Measurements from ENCODE around the gene SLC6A19.

The SLC6A19 gene

GRCh38 chr5:1167728-1168709, 33.4 kb upstream of the SLC6A19 start:
- Histone ChIP-seq H3K4me3 (ENCODE audit: low read length) (peak overlapping the region; percentile 53), H3K9ac (ENCODE audit: low read length) (no peak overlapping the region), H3K27me3 (ENCODE audit: control insufficient read depth, insufficient read depth, low read length) (no peaks in the 10 kb centered on the region), H3K36me3 (ENCODE audit: control insufficient read depth, low read depth, low read length) (no peaks in the 10 kb centered on the region), H3K27ac (ENCODE audit: low read length) (no peak overlapping the region), H3K4me1 (ENCODE audit: control insufficient read depth, low read depth, low read length) (peaks cover 3% of the 10 kb centered on the region), H3K9me3 (ENCODE audit: control insufficient read depth, low read depth, low read length) (no peaks in the 10 kb centered on the region)

DNA sequence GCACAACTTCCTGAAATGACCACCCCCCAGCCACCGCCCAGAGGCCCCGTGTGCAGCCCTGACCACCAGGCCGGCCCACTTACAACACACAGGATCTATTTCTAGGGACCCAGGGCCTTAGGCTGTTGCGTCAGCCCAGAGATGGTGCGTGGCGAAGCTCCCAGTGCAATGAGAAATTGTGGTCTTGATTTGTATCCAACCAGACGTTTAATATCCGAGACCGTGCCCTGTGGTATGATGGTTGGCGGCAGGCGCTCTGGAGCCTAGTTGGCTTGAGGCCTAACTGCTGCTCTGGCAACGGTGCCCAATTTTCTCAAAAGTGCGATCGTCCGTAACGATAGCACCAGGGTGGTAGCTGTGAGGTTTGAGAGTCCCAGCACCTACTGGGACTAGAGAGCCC, 32.6 kb upstream of the SLC6A19 start:
- Histone ChIP-seq H3K9me3 (ENCODE audit: control insufficient read depth, low read depth, low read length) (no peaks in the 10 kb centered on the region), H3K4me1 (ENCODE audit: control insufficient read depth, low read depth, low read length) (peaks cover 3% of the 10 kb centered on the region), H3K27ac (ENCODE audit: low read length) (no peak overlapping the region), H3K36me3 (ENCODE audit: control insufficient read depth, low read depth, low read length) (no peaks in the 10 kb centered on the region), H3K27me3 (ENCODE audit: control insufficient read depth, insufficient read depth, low read length) (no peaks in the 10 kb centered on the region), H3K4me3 (ENCODE audit: low read length) (no peak overlapping the region), H3K9ac (ENCODE audit: low read length) (no peak overlapping the region)

GRCh38 chr5:1169211-1170115, 31.9 kb upstream of the SLC6A19 start:
- no peak overlapping the region for H3K9ac ChIP-seq (ENCODE audit: low read length)
- no peaks in the 10 kb centered on the region for H3K9me3 ChIP-seq (ENCODE audit: control insufficient read depth, low read depth, low read length)
- no peaks in the 10 kb centered on the region for H3K27me3 ChIP-seq (ENCODE audit: control insufficient read depth, insufficient read depth, low read length)
- H3K4me1 ChIP-seq (ENCODE audit: control insufficient read depth, low read depth, low read length), result peaks cover 3% of the 10 kb centered on the region
- no peak overlapping the region for H3K27ac ChIP-seq (ENCODE audit: low read length)
- H3K4me3 ChIP-seq (ENCODE audit: low read length), result no peak overlapping the region
- H3K36me3 ChIP-seq (ENCODE audit: control insufficient read depth, low read depth, low read length), result no peaks in the 10 kb centered on the region

- no peaks in the 10 kb centered on the region for H3K9me3 ChIP-seq (ENCODE audit: control insufficient read depth, low read depth, low read length)
- H3K27ac ChIP-seq (ENCODE audit: low read length), result no peak overlapping the region
- H3K27me3 ChIP-seq (ENCODE audit: control insufficient read depth, insufficient read depth, low read length), result no peaks in the 10 kb centered on the region
- H3K9ac ChIP-seq (ENCODE audit: low read length), result no peak overlapping the region
- H3K36me3 ChIP-seq (ENCODE audit: control insufficient read depth, low read depth, low read length), result no peaks in the 10 kb centered on the region
- H3K4me1 ChIP-seq (ENCODE audit: control insufficient read depth, low read depth, low read length), result peaks cover 3% of the 10 kb centered on the region
- no peak overlapping the region for H3K4me3 ChIP-seq (ENCODE audit: low read length)
These were observed 30.0 kb upstream of the SLC6A19 start for GRCh38 chr5:1171340-1171941.

DNA sequence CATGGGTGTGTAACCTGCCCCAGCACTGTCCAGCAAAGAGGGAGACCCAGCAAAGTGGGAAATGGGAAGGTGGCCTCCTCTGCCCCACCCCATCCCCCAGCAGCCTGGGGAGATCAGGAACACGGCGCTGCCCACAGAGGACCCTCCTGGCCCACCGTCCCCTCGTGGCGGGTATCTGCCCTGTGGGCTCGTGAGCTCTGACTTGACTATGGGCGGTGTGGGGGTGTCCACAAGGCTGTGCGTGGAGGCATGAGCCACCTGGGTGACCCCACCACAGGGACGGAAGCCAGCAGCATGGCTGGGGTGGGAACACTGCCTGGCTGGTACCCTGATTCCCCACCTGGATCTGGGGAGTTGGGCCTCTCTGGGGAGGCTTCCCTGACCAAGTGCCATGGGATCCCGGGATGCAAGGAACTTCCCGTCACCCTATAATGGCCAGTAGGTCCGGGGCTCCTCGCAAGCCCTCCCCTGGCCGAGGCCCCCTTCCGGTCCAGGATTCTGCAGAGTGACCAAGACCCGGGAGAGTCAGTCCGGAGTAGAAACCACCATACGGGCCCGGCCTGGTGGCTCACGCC, 29.3 kb upstream of the SLC6A19 start:
- Histone ChIP-seq H3K4me1 (ENCODE audit: control insufficient read depth, low read depth, low read length) (peaks cover 3% of the 10 kb centered on the region), H3K36me3 (ENCODE audit: control insufficient read depth, low read depth, low read length) (no peaks in the 10 kb centered on the region), H3K27me3 (ENCODE audit: control insufficient read depth, insufficient read depth, low read length) (no peaks in the 10 kb centered on the region), H3K4me3 (ENCODE audit: low read length) (no peak overlapping the region), H3K9ac (ENCODE audit: low read length) (no peak overlapping the region), H3K9me3 (ENCODE audit: control insufficient read depth, low read depth, low read length) (no peaks in the 10 kb centered on the region), H3K27ac (ENCODE audit: low read length) (no peak overlapping the region)

- H3K27ac ChIP-seq (ENCODE audit: low read length), result no peak overlapping the region
- H3K36me3 ChIP-seq (ENCODE audit: control insufficient read depth, low read depth, low read length), result no peaks in the 10 kb centered on the region
- no peaks in the 10 kb centered on the region for H3K9me3 ChIP-seq (ENCODE audit: control insufficient read depth, low read depth, low read length)
- H3K4me3 ChIP-seq (ENCODE audit: low read length), result no peak overlapping the region
- peaks cover 3% of the 10 kb centered on the region for H3K4me1 ChIP-seq (ENCODE audit: control insufficient read depth, low read depth, low read length)
- H3K9ac ChIP-seq (ENCODE audit: low read length), result no peak overlapping the region
- no peaks in the 10 kb centered on the region for H3K27me3 ChIP-seq (ENCODE audit: control insufficient read depth, insufficient read depth, low read length)
These were observed 28.6 kb upstream of the SLC6A19 start for GRCh38 chr5:1172670-1173404.

DNA sequence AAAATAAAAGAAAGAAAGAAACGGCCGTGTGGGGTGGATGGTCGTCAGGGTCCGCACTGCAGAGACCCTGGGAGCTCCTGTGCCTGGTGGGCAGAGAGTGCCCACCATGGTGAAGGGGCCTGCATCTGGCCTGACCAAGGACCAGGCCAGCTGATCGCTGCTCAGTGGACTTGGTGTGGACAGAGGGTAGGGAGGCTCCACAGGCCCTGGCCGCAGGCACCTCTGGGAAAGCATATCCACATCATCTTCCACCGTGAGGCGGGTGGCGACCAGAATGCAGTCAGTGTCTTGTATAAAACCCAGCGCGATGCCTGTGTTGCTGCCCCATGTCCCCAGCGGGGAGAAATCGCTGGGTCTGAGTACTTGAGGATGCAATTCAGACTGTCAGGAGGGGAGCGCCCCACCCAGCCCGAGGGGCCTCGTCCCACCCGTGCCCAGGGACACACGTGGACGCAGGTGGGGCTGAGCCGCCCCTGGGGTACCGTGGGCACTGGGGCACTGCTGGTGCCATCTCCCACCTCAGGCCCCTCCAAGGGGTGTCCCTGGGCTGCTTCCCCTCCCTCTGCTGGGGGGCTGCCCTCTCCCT, 27.8 kb upstream of the SLC6A19 start:
- H3K9ac ChIP-seq (ENCODE audit: low read length), result no peak overlapping the region
- H3K4me3 ChIP-seq (ENCODE audit: low read length), result no peak overlapping the region
- H3K36me3 ChIP-seq (ENCODE audit: control insufficient read depth, low read depth, low read length), result no peaks in the 10 kb centered on the region
- no peaks in the 10 kb centered on the region for H3K9me3 ChIP-seq (ENCODE audit: control insufficient read depth, low read depth, low read length)
- no peaks in the 10 kb centered on the region for H3K4me1 ChIP-seq (ENCODE audit: control insufficient read depth, low read depth, low read length)
- no peak overlapping the region for H3K27ac ChIP-seq (ENCODE audit: low read length)
- H3K27me3 ChIP-seq (ENCODE audit: control insufficient read depth, insufficient read depth, low read length), result no peaks in the 10 kb centered on the region

DNA sequence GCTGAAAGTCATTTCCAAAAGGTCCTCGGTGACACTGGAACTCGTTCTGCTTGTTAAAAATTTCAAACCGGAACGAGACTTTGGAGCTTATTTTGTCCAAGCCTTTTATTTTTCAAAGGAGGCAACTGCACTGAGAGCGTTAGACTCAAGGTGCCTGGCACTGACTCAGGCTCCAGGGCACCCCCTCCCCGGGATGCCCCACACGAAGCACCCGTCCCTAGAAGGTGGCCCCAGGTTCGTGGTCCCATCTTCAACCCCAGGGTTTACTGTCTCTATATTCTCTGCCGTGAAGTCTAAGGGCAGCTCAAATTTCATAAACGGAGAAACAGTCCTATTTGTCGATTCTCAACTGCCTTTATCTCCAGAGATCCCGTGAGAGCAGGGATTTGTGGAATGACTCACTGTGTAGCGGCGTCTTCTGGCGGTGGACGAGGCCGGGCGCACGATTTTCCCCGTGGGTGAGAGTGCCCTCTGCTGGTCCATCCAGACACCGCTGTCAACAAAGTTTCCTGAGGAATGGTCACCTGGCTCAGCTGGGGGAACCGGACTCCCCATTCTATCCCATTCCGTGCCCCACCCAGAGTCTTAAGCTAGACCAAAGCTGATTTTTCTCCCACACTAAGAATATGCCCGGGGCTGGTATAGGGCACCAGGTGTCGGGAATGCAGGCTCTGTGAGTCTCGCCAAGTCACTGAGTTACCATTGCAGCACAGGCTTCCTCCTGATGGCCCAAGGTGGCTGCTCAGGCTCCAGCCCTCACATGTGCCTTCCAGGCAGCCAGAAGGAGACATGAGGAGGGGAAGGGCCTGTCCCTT, 27.1 kb upstream of the SLC6A19 start:
- Histone ChIP-seq H3K9ac (ENCODE audit: low read length) (no peak overlapping the region), H3K27ac (ENCODE audit: low read length) (no peak overlapping the region), H3K4me3 (ENCODE audit: low read length) (no peak overlapping the region), H3K36me3 (ENCODE audit: control insufficient read depth, low read depth, low read length) (no peaks in the 10 kb centered on the region), H3K4me1 (ENCODE audit: control insufficient read depth, low read depth, low read length) (no peaks in the 10 kb centered on the region), H3K9me3 (ENCODE audit: control insufficient read depth, low read depth, low read length) (no peaks in the 10 kb centered on the region), H3K27me3 (ENCODE audit: control insufficient read depth, insufficient read depth, low read length) (no peaks in the 10 kb centered on the region)

GRCh38 chr5:1175015-1175414, 26.4 kb upstream of the SLC6A19 start:
- Histone ChIP-seq H3K9ac (ENCODE audit: low read length) (no peak overlapping the region), H3K27ac (ENCODE audit: low read length) (no peak overlapping the region), H3K4me3 (ENCODE audit: low read length) (no peak overlapping the region), H3K9me3 (ENCODE audit: control insufficient read depth, low read depth, low read length) (no peaks in the 10 kb centered on the region), H3K4me1 (ENCODE audit: control insufficient read depth, low read depth, low read length) (no peaks in the 10 kb centered on the region), H3K36me3 (ENCODE audit: control insufficient read depth, low read depth, low read length) (no peaks in the 10 kb centered on the region), H3K27me3 (ENCODE audit: control insufficient read depth, insufficient read depth, low read length) (no peaks in the 10 kb centered on the region)
